GM19043 (cell line): Measurements from ENCODE around the gene LIFR.
"Not testable (repeated sequence)": the region's sequence is repeated elsewhere in the genome, so short reads cannot be mapped to it uniquely, and the experiment has no call there.

Source experiments
- ATAC-seq: cut with Tn5 transposase; IDR thresholded peaks from one replicate; pipeline ENCODE4 v1.9.1; 2021; ENCODE audit warnings: low read depth; ENCODE audit not compliant: unreplicated experiment

Gene LIFR

DNA sequence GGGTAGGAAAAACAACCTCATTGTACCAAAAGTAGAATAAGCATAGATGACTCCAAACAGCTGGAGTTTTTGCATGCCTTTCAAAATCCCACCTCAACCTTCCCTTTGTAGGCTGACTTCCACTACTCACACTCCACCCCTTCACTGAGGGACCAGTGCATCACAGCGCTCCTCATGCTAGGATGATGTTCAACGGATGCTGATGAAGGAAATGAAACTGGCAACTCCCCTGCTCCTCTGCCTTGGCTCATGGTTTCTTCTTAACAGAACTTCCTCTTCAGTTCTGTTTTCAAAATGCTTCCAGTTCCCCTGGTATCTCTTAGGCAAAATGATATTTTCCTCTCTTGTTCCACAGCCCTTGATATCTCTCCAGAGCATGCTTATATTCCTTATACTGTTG, 29.0 kb downstream of the LIFR start:
- no peak for ATAC-seq

DNA sequence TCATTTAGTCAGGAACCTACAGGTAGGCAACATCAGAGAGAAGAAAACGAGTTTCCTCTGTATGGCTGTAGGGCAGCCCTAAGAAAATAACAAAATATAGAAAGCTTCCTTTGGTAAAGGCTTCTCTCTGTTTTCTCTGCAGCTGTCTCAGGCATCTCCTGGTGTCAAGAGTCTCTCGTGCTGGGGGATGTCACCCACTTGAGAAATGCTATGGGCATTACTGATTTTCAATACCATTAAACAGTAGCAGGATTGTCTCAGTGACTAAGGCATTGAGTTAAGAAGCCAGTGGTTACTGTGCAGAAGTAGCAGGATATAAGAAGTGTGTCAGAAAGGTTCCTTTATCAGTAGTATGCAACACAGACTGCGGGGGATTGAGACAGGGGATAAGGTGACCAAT, 32.4 kb downstream of the LIFR start:
- ATAC-seq = no peak

DNA sequence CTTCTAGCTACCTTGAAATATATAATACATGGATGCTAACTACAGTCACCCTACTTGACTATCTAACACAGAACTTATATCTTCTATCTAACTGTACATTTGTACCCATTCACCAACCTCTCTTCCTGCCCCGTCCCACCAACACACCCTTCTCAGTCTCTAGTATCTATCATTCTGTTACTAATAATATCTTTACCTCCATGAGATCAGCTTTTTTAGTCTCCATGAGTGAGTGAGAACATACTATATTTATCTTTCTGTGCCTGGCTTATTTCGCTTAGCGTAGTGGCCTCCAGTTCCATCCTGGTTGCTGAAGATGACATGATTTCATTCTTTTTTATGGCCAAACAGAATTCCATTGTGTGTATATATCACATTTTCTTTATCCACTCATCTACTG, 37.0 kb downstream of the LIFR start:
- ATAC-seq = no peak

DNA sequence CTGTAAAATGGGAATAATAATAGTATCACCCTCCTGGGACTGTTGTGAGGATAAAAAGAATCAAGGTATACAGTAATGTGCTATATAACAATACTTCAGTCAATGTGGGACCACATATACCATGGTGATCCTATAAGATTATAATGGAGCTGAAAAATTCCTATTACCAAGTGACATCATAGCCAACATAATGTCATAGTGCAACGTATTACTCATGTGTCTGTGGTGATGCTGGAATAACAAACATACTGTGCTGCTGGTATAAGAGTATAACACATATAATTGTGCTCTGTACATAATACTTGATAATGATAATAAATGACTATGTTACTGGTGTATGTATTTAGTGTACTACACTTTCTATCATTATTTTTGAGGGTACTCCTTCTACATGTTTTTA, 38.1 kb downstream of the LIFR start:
- no peak for ATAC-seq

DNA sequence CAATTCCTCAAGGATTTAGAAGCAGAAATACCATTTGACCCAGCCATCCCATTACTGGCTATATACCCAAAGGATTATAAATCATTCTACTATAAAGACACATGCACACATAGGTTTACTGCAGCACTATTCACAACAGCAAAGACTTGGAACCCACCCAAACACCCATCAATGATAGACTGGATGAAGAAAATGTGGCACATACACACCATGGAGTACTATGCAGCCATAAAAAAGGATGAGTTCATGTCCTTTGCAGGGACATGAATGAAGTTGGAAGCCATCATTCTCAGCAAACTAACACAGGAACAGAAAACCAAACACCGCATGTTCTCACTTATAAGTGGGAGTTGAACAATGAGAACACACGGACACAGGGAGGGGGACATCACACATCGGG, 39.8 kb downstream of the LIFR start:
- not testable (repeated sequence) for ATAC-seq

DNA sequence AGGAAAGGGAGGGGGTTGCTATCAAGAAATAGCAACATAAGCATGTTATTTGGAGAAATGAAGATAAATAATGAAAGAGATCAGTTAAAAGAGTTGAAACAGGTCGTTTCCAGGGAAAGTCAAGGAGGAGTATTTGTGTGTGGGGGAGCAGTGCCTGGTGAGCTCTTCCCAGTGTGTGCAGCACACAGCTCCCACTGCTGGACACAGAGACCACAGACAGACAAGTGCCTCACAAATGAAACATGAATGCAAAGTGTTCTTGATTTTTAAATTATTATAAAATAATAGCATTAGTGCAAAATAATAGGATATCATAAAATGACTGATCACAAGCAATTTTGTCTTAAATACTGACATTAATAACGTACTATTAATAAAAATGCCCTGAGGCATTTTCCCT, 40.8 kb downstream of the LIFR start:
- ATAC-seq = no peak

DNA sequence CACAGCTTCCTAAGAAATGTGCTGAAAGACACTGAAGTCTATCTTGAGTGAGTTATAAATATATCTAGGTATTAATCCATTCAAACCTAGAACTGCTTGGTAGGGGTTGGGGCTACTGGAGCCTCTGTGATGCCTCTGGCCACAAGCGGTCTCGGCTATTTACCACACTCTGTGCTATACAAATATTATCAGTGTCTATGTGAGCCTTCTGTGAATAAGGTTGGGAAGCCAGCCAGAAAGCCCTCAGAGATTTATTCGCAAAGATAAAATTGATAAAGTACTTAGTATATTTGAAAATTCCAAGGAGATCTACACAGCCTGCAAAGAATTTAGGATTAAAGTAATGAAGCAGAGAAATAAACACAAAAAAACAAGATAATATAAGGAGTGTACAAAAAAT, 41.4 kb downstream of the LIFR start:
- ATAC-seq = no peak

DNA sequence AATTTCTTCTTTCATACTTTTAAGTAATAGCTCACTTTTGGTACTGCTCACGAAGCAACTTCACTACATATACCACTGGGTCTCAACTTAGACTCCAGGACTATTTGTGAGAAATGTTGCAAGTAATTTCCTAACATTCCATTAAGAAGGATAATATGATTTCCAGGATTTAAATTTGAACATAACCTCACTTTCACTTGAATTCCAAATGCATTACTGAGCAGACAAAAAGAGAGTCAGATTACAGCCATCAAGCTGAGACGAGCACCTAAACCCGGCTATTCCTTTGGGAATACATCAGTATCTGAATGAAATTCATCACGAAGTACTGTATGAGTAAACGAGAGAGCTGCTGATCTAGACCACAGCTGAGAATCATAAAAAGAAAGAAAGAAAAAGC, 47.3 kb downstream of the LIFR start:
- ATAC-seq = no peak

DNA sequence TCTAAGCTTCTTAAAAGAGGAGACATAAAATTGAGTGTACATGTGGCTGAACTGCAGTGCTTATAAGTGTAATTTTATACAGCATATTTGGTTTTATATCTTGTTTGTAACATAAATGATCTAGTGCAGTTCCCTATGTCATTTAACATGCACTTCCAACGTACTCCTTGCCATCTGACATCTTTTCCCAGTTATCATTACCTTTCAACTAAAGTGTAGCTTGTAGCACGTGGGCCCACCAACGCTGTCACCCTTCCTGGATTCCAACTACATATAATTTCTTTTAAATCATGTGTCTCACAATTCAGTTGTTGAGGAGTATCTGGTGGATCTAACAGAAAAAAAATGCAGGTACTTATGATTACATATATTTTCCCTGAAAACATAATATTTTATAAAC, 50.1 kb downstream of the LIFR start:
- no peak for ATAC-seq

DNA sequence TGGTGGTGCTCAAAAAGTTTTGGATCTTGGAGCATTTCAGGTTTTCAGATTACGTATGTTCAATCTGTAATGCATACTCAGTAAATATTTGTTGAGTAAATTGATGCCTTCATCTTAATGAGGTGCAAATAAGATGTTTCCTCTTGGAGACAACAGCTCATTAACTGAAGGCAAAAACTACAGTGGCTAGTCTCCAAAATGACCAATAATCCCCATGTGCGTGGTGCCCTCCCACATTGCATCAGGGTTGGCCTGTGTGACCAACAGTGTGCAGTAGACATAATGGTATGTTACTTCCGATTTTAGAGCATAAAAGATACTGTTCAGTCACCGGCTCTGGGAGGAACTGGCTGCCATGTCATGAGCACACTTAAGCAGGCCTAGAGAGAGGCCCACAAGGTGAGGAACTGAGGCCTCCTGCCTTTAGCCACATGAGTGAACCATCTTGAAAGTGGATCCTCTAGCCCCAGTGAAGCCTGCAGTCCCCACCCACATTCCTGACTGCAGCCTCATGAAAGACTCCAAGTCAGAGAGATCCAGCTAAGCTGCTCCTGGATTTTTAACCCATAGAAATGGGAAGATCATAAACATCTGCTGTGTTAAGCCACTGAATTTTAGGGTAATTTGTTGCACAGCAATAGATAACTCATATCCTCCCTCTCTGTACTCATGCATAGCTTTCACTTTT, 55.7 kb downstream of the LIFR start:
- ATAC-seq = no peak

DNA sequence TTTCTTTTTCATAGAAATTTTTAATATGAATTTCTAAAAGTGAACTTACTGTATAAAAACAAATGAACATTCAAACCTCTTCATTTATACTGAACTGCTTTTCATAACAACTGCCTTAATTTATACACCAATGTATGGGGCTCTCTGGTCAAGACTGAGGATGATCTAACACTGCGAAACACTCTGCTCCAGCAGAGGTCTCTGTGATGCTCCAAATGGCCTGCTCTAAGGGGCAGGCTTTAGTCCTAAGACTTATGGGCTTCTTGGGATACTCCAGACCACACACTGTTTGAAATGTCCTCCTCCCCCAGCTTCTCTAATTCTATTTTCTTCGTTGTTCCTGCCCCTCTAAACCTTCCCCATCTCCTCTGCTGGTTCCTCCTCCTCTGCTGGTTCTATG, 58.5 kb downstream of the LIFR start:
- ATAC-seq = no peak

DNA sequence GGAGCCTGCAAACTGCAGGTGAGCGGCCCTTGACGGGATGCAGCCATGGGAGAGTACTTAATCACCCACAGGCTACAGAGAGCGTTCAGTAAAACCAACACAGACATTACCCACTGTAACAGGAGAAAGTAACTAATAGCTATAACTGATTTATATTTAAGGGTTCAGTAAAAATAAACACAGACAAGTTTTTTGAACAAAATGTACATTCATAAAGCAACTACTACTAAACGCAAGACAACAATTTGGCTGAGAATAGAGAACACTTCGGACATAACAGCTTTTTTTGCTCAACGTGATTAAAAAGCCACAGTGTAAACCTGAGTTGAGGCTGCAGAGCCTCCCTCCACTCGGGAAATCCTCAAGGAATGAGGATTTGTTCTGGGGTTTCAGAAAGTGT, 61.7 kb downstream of the LIFR start:
- ATAC-seq = no peak

DNA sequence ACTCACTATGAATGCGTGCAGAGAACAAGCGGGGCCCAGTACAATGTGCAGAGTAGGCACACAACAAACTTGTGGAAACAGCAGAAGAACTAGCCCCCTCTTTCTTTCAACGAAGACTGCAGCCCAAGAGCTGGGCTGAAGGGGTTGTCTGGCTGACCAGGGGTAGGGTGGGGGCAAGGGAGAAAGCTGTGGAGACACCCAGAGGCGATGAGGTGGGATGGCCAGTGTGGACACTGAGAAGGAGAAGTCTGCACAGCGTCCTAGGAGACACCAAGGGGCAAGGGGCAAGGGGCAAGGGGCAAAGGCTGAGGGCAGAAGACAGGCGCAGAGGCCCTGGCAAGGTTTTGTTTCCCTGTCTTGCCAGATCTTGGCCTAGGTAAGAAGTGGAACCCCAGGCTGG, 62.3 kb downstream of the LIFR start:
- ATAC-seq = no peak

DNA sequence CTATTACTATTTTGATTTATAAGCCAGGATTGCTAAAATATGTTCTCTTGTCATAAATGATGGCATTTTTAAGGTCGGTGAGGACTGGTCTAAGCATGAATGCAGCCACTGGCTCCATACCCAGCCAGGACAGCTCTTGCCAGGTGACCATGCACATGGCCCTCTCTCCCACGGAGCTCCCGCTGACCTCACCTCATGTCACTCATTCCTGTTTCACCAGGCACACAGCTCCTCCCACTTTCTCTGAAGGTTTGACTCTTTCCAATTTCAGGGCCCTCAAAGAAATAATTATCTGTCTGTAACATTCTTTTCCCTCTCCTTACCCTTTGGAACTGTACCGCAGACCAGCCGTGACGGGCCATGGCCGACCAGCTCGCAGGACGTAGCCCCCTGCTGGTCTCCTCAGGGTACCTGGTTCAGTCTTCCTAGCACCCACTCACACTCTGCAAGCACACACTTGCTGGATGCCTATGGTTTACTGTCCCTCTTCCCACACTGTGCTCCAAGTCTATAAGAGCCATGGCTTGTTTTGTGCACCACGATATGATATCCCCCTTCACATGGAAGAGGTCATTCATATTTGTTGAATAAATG, 72.5 kb downstream of the LIFR start:
- no peak for ATAC-seq

DNA sequence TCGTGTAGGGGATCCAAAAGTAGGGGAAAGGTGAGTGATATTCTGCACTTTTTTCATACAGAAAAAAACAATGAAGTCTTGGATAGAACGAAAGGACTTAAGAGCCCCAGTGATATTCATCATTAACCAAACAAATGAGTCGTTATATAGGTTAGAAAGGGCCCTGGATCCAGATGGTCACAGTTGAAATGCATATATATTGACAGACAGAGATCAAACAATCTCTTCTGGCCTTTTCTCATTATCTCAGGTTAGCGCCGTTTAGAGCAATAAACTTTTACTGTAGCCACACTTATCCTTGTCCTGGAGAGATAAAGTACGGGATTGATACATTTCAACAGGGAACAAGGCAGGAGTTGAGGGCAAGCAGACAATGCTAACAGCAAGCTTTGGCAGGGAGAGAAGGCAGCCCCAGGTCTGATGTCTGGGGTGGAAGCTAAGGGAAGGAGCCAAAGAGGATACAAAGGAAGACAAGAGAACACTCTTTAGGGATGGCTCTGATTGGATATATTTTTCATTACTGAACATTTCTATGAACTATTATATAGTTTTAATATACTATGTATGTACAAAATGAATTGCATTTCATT, 77.0 kb downstream of the LIFR start:
- no peak for ATAC-seq

DNA sequence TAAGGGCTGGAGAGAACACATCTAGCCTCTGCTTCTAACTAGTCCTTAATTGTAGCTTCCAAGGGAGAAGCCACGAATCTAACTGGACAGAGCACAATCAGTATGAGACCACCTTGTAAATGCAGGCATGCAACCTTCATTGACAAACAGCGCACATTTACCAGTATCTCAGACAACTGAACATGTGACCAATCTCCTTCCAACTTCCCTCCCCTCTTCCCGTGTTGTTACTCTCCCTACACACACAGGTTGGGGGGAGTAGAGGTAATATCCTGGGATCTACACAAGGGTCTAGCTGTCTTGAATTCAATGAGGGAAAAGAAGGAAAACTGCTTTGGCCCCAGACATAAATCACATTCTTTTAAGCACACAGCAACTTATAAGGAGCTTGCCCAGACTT, 77.6 kb downstream of the LIFR start:
- no peak for ATAC-seq

DNA sequence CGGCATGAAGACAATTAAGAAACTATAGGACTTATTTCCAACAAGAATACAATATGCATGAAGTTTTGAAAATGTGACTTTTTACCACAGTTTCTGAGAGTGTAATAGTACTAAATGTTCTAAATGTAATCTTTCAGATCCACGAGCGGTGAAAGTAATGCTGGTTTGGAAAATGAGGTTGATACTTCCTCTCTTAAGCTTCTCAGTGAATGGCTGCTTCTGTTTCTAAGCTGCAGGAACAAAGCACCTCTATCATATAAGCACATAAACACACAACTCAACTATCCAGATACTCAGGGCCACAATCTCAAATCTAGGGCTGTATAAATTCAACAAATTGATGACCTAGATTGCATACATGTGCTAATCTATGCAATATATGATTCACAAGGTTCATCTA, 78.3 kb downstream of the LIFR start:
- no peak for ATAC-seq

DNA sequence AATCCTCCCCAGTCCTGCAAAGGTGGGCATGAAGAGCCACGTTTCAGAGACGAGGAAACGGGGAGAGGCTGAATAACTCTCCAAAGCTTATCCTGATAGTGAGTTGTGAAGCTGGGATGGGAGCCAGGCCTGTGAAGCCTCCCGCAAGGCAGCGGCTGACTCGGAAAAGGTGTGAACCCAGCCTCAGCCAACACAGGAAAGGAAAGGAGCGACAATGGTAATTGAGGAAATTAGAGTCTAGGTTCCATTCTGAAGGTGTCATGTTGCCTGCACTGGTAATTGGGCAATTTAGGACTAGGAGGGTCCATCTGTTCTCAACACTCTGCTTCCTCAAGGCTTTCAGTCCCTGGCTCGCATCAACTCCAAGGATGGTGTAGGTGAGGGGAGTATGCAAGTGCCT, 83.4 kb downstream of the LIFR start:
- no peak for ATAC-seq

DNA sequence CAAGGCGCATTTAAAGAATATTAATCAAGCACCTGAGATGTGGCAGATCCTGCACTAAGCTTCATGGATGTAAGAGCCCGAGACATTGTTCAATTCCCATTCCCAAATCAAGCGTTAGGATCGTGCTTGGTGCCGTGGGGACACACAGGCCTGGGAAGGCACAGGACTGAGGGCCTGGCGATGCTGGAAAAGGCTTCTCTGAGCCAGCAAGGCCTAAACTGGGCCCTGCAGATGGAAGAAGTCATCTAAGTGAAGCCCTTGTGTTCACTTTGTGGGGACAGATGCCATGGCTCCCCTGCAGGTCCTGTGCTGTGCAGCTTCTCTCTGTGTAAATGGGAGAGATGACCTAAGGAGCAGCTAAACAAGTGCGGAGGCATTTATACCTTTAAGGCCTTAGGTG, 83.9 kb downstream of the LIFR start:
- ATAC-seq = no peak

DNA sequence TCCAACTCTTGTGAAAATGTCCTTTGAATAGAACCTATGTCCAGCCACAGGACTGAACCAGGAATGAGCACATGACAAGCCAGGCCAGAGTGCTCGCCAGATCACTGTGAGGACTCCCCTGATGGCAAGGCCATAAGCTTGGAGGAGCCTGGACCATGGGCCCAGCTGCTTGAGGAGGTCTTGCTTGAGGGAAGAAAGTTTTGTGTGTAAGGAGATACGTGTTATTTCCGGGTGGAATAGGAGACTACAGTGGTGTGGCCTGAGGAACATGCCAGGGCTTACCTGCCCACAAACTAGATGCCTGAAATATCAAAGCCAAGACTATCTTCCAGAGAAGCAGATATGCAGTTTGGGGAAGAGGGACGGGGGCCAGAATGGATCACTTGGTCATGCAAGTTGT, 84.7 kb downstream of the LIFR start:
- ATAC-seq = no peak

DNA sequence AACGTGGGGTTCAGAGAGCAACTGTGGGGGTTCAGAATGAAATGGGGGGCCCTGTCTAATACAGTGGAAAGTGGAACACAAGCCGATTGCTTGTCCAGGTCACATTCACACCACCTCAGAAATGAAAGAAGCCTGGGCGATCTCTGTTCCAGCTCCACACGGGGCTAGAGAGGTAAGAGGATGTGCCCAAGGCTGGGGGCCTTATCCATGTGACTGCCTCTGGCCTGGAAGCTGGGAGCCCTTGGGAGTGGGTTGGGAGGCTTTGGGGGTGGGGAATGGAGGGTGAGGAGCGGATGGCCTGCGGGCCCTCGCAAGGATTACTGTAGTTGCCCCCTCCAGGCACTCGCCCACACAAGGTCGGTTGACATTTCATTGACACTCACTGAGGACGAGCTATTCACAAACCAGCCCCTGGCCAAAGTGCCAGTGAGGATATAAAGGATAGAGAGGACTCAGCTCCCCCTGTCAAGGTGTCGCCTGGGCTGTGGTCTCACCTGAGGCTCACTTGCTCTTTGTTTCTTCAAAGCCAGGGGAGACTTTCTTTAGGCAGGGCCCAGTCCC, 86.7 kb downstream of the LIFR start:
- ATAC-seq = no peak
